Cerebellar nuclear complex (tissue), 1 donor: ENCODE results near the gene COL5A2.

Source experiments
- DNase-seq, 2 experiments: peaks; one replicate each; lab custom pipeline; 2025; lab: John Stamatoyannopoulos, UW

COL5A2 gene

GRCh38 chr2:189097934-189098333 is 81.6 kb downstream of the COL5A2 start:
- DNase-seq, result no peak

- DNase-seq, result no peak
Measured at GRCh38 chr2:189096769-189097447, 82.7 kb downstream of the COL5A2 start.

GRCh38 chr2:189095101-189095500 is 84.5 kb downstream of the COL5A2 start:
- no peak for DNase-seq

DNA sequence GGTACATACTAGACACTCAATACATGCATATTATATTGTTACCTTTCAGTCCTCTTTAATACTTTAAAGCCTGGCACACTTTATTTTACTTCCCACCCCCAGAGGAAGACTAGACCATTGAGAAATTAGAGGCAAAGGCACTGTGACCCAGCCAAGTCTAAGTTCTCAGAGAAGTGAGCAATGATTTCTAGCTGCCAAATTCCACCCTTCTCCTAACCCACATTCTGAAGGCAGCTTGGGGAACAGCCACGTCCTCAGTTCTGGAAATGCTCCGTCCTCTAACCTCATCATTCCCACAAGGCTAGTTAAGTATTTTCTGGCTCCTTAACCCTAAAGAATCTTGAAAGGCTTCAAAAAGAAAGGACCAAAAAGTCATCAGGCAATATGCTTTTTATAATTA is 86.6 kb downstream of the COL5A2 start:
- DNase-seq, result no peak

GRCh38 chr2:189091253-189091652 is 88.3 kb downstream of the COL5A2 start:
- no peak for DNase-seq

DNA sequence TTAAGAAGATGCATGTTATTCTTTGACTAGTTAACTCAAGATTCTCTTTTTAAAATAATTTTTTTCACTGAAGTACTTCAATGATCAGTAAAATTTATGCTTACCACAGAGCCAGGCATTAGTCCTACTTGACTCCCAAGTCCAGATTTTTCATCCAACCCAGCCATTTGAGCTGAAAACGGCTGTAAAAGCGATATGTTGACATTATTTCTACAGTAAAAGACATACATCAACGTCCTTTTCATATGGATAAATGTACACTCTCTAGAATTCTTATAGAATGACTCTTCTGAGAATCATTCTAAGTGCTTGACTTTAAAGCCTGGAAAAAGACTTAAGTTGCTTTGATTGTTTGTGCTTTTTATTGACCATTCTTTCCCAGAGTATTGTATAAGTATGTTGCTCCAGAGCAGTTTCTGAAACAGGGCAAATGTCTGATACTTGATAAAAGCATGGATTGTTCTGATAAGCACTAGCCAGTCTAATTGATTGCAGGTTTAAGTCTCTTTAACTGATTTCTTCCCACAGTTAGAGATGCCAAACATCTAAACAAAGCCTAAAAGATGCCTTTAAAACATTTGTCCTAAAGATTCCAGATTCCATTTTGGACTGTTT is 90.9 kb downstream of the COL5A2 start:
- DNase-seq, result no peak

DNA sequence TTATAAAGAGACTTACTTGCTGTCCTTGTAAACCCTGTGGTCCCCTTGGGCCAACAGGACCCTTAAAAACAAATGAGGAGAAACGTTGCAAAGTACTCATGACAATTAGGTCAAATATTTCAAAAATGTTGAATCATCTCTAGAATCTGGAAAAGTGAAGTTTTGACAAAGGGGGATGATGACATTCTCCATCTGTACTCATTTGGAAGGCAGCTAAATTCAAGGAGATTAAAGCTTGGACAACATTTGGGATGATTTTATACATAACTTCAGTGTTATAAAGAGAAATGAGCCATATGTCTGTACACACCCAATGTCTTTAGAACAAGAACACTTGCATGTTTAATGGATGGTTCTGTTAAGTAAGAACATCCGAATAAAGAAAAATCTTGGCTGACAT is 92.9 kb downstream of the COL5A2 start:
- no peak for DNase-seq

GRCh38 chr2:189086250-189086649 is 93.3 kb downstream of the COL5A2 start:
- no peak for DNase-seq

GRCh38 chr2:189083606-189084005 is 96.0 kb downstream of the COL5A2 start:
- DNase-seq, result no peak

GRCh38 chr2:189083106-189083505 is 96.5 kb downstream of the COL5A2 start:
- DNase-seq, result no peak

DNA sequence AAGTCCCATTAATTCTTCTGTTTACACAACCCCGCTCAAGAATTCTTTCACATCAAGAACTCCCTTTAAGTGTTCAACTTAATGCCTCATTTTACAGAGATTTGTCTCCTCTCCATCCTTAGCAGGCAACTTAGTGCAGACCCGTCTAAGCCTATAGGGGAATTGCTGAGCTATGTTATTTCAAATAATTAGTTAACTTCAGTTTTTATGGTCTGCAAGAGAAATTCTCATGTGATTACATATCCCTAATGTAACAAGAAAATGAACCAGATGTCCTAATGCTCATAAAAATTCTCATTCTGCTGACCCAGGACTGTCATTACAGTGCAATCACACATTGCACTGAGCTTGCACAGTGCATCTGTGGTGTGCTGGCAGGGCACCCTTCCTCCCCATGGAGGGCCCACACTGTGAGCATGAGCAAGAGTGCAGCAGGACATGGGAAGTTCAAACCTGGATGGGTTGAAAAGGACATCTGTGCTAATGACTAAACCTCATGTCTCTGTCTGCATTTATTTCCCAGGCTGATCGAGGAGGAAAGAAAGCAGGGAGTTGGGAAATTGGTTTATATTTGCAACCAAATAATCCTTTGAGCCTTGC is 97.1 kb downstream of the COL5A2 start:
- DNase-seq, result no peak

- no peak for DNase-seq
Measured at GRCh38 chr2:189076572-189076971, 103.0 kb downstream of the COL5A2 start.

GRCh38 chr2:189076120-189076519 is 103.4 kb downstream of the COL5A2 start:
- DNase-seq, result no peak

DNA sequence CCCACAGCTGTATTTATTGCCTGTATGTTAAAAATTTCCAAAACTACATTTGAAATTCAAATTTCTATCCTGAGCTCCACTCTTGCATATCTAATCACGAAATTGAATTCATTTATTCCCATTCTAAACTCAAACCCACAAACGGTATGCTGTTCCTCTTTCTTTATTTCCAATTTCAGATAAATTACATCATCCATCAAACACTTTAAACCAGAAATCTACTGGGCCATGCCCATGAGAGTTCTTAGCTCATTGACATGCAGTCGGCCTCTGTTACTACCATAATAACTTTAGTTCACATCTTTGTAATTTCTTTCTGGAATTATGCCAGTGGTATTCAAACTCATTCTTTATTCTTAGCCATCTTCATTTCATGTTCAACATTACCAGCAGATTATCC is 105.1 kb downstream of the COL5A2 start:
- no peak for DNase-seq

- no peak for DNase-seq
Measured at GRCh38 chr2:189072036-189072435, 107.5 kb downstream of the COL5A2 start.

DNA sequence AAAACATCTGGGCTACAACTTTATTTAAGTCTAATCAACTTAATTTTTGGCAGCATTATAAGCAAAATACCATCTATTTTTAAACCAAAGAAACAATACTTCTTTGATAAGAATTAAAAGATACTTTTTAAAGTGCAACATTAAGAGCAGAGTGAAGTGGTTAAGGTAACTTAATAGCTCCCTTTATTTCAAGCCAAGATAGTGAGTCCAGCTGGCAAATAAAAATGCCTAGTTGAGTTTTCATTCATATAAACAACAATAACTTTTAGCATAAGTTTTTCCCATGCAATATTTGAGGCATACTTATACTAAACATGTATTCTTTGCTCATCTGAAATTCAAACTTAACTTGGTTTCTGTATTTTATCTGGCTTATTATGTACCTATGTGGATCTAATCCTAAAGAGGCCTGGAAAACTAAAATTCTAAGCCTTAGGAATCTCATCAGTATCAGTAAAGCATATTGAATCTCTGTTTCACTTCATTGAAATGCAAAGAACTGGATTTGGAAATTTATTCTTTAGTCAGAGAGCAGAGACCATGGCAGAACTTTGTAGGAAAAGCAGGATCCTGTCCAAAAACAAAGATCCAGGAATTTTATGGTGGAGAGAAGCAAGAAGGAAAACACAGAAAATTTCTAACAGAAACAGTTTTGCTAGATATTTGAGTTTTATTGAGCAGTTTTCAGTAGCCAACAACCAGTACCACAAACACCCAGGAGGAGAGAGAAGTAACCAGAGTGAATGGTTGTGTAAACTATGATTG is 109.5 kb downstream of the COL5A2 start:
- DNase-seq, result no peak

DNA sequence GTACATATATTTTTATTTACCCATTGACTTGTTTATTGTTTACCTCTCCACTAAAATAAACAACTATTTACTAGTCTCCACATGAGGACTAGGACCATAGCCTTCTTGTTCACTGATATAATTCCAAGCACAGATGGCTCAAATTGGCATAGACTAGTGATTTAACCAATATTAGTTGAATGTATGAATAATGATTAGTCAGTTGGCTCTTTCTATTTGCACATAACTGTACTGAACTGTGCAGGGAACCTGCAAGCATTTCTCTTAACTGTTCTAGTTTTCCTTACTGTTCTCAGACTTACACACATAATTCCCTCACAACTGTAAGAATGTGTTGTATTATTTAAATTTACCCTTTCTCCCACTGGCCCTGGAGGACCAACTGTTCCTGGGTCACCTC is 113.5 kb downstream of the COL5A2 start:
- no peak for DNase-seq

- DNase-seq, result no peak
Measured at GRCh38 chr2:189060096-189060642, 119.4 kb downstream of the COL5A2 start.

- no peak for DNase-seq
Measured at GRCh38 chr2:189057316-189057715, 122.2 kb downstream of the COL5A2 start.

GRCh38 chr2:189056200-189057106 is 123.1 kb downstream of the COL5A2 start:
- no peak for DNase-seq

- no peak for DNase-seq
Measured at GRCh38 chr2:189050165-189050712, 129.3 kb downstream of the COL5A2 start.
